ENCODE results near the gene CHCHD6.

DNA sequence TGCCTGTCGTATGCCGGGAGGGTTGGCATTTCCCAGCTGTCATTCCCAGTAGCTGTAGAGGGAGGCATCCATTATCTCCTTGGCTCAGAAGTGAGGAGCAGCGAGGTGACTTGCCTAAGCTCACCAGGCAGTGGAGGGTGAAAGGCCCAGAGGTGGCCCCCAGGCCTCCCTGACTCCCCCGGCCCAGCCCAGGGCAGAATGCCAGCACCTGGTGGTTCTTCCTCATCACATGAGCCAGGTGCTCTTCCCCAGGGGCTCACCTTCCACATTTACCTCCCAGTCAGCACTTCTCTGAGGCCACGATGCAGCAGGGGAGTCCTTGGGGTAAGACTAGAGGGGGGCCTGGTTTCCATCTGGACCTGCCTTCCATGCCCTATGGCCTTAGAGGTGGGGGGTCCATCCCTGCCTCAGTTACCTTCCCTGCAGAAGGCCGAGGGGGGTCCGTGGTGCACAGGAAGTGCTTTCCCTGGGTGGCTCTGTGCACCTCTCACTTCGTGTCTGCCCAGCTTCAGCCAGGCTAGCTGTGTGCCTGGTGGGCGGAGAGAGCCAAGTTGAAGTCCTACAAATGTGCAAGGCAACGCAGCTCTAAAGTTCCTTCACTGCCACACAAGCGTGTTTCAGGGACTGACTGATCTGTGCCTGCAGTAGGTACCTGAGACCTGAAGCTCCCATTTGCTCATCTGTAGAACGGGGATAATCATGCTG is 208.6 kb downstream of the CHCHD6 start:
- no peak for TF ChIP-seq EZH2 (IDR thresholded peaks at IDR 0.05; ENCODE audit: borderline replicate concordance, low read length)
- TF ChIP-seq, protein P1, sequence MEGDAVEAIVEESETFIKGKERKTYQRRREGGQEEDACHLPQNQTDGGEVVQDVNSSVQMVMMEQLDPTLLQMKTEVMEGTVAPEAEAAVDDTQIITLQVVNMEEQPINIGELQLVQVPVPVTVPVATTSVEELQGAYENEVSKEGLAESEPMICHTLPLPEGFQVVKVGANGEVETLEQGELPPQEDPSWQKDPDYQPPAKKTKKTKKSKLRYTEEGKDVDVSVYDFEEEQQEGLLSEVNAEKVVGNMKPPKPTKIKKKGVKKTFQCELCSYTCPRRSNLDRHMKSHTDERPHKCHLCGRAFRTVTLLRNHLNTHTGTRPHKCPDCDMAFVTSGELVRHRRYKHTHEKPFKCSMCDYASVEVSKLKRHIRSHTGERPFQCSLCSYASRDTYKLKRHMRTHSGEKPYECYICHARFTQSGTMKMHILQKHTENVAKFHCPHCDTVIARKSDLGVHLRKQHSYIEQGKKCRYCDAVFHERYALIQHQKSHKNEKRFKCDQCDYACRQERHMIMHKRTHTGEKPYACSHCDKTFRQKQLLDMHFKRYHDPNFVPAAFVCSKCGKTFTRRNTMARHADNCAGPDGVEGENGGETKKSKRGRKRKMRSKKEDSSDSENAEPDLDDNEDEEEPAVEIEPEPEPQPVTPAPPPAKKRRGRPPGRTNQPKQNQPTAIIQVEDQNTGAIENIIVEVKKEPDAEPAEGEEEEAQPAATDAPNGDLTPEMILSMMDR (conservative IDR thresholded peaks at IDR 0.05 in 1 of 2, IDR thresholded peaks at IDR 0.05 in 1 of 2; ENCODE audit: extremely low read depth in 1 of 2, insufficient read depth in 1 of 2, low read depth in 1 of 2, low read length in 2 of 2), result no peak

Data from mammary epithelial cell (primary cell).